NCI-H1694 treated with DMSO at 0.1 percent for 48 hours (cell line): ENCODE results near the gene NR5A2.

ENCODE experiments used
- DNase-seq: peaks from one replicate; lab custom pipeline; 2025; lab: John Stamatoyannopoulos, UW

NR5A2 gene

GRCh38 chr1:200072636-200073285 is 45.3 kb downstream of the NR5A2 start:
- no peak for DNase-seq

- DNase-seq: no peak
Measured at GRCh38 chr1:200073286-200073637, 45.8 kb downstream of the NR5A2 start.

GRCh38 chr1:200075522-200075921 is 48.0 kb downstream of the NR5A2 start:
- no peak for DNase-seq

- no peak for DNase-seq
Measured at GRCh38 chr1:200075938-200076546, 48.5 kb downstream of the NR5A2 start.

- DNase-seq: no peak
Measured at GRCh38 chr1:200079232-200079940, 51.9 kb downstream of the NR5A2 start.

GRCh38 chr1:200081151-200081968 is 53.9 kb downstream of the NR5A2 start:
- no peak for DNase-seq

GRCh38 chr1:200081969-200082245 is 54.4 kb downstream of the NR5A2 start:
- no peak for DNase-seq

- DNase-seq: no peak
Measured at GRCh38 chr1:200082329-200082728, 54.8 kb downstream of the NR5A2 start.

- DNase-seq: no peak
Measured at GRCh38 chr1:200090252-200091159, 63.0 kb downstream of the NR5A2 start.

GRCh38 chr1:200095057-200095577 is 67.6 kb downstream of the NR5A2 start:
- no peak for DNase-seq

GRCh38 chr1:200096774-200097173 is 69.3 kb downstream of the NR5A2 start:
- DNase-seq: no peak

- no peak for DNase-seq
Measured at GRCh38 chr1:200099040-200099439, 71.5 kb downstream of the NR5A2 start.

- DNase-seq: no peak
Measured at GRCh38 chr1:200103966-200104583, 76.6 kb downstream of the NR5A2 start.

GRCh38 chr1:200107004-200107470 is 79.5 kb downstream of the NR5A2 start:
- DNase-seq: no peak

GRCh38 chr1:200108659-200109058 is 81.1 kb downstream of the NR5A2 start:
- no peak for DNase-seq

GRCh38 chr1:200112290-200112689 is 84.8 kb downstream of the NR5A2 start:
- no peak for DNase-seq

GRCh38 chr1:200115532-200115931 is 88.0 kb downstream of the NR5A2 start:
- no peak for DNase-seq

GRCh38 chr1:200116324-200116723 is 88.8 kb downstream of the NR5A2 start:
- no peak for DNase-seq

- DNase-seq: no peak
Measured at GRCh38 chr1:200118779-200119505, 91.4 kb downstream of the NR5A2 start.

- no peak for DNase-seq
Measured at GRCh38 chr1:200121421-200121820, 93.9 kb downstream of the NR5A2 start.
